ENCODE measurements around the gene ATAD5. TPM values are rescaled to one million over a fixed set of nuclear protein-coding genes. Genes with fewer than 3 reads are reported as not detected.

ATAD5 gene
- total and polyA plus RNA-seq, 2 of the 4 experiments (the other 2 are of a cell fraction) = 1.0 to 1.3 TPM

DNA sequence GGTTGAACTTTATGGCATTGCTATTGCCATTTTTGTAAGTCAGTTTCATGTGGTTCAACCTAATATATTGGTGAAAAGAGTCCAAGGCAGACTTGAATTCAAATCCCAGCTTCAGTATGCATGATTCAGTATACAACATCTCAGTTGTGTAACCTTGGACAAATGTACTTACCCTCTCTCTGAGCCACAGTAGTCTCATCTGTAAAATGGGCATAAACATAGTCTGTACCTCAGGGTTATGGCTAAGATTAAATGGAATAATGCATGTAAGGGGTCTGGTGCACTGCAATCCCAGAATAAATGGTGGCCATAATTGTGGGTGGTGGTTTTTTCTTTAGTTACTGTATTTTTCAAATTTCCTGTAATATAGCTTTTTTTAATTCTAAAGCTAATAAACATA lies 85.3 kb downstream of the ATAD5 start:
- in situ Hi-C loops (cut with MboI; ENCODE audit: low sequenced_read_pairs) = no loop called here
- dilution Hi-C loops (cut with HindIII; ENCODE audit: low sequenced_read_pairs, unreplicated experiment) = no loop called here
- POLR2A ChIA-PET (ENCODE audit: unreplicated experiment) = no interaction called here

More for the DNA sequence above, 85.3 kb downstream of the ATAD5 start:
- Histone ChIP-seq H2BK20ac (ENCODE audit: low read depth, low read length) (no peak overlapping the region), H3K4me2 (ENCODE audit: low read depth, low read length) (no peak overlapping the region), H3K36me3 (ENCODE audit: control insufficient read depth, insufficient read depth, low read length) (no peaks in the 10 kb centered on the region), H3K14ac (replicated peaks; ENCODE audit: low read depth, low read length) (no peak overlapping the region), H2AFZ (replicated peaks; ENCODE audit: low read length, poor library complexity) (no peak overlapping the region), H3K18ac (ENCODE audit: low read depth, low read length) (no peak overlapping the region), H3K4ac (ENCODE audit: low read depth, low read length) (no peak overlapping the region), H4K20me1 (ENCODE audit: insufficient read depth, low read length) (no peaks in the 10 kb centered on the region), H3K27ac (ENCODE audit: insufficient read depth, low read length) (no peak overlapping the region), H4K5ac (ENCODE audit: low read depth, low read length) (no peak overlapping the region), H3K56ac (ENCODE audit: extremely low read depth, insufficient read depth, low read length) (no peak overlapping the region), H3K79me1 (ENCODE audit: low read depth in 1 of 2, low read length in 2 of 2) (0 out of 4 replicates have a peak, but pooled peaks cover 0 to 5% of the 10 kb centered on the region in 2 experiments), H2AK5ac (ENCODE audit: low read depth, low read length) (no peak overlapping the region), H2BK15ac (ENCODE audit: low read depth, low read length) (no peak overlapping the region), H3K9ac (ENCODE audit: low read depth, low read length) (no peak overlapping the region), H4K8ac (ENCODE audit: low read depth in 2 of 2, low read length in 2 of 2) (no peak overlapping the region), H4K91ac (ENCODE audit: insufficient read depth, low read depth, low read length) (no peak overlapping the region), H2AK9ac (replicated peaks; ENCODE audit: low read depth, low read length, poor library complexity) (no peak overlapping the region), H2BK5ac (ENCODE audit: low read depth, low read length, poor library complexity, severe bottlenecking) (no peak overlapping the region), H3K23ac (ENCODE audit: low read depth, low read length) (no peak overlapping the region), H3K9me3 (ENCODE audit: control insufficient read depth, insufficient read depth, low read length) (no peaks in the 10 kb centered on the region), H2BK120ac (ENCODE audit: low read depth, low read length) (no peak overlapping the region), H3K9me1 (ENCODE audit: insufficient read depth, low read length) (peaks cover 6% of the 10 kb centered on the region), H3K27me3 (ENCODE audit: control insufficient read depth, insufficient read depth, low read length) (peaks cover 2% of the 10 kb centered on the region; the same call in 1 of the 2 replicates), H3K4me1 (ENCODE audit: control insufficient read depth, insufficient read depth, low read length) (peaks cover 5% of the 10 kb centered on the region), H3K4me3 (ENCODE audit: insufficient read depth, low read depth, low read length) (no peak overlapping the region)
- intact Hi-C loops (cut with micrococcal nuclease) = no loop called here
- CTCF ChIA-PET = no interaction called here
- no peak for ATAC-seq (ENCODE audit: low read depth)
- TF ChIP-seq CEBPB (IDR thresholded peaks at IDR 0.05; ENCODE audit: low read depth, low read length) (no peak), NFE2L2 (IDR thresholded peaks at IDR 0.05; ENCODE audit: low read depth, low read length) (no peak), MAFK (IDR thresholded peaks at IDR 0.05; ENCODE audit: low read depth, low read length) (no peak), SMC3 (IDR thresholded peaks at IDR 0.05; ENCODE audit: low read depth, low read length) (no peak), BHLHE40 (IDR thresholded peaks at IDR 0.05; ENCODE audit: low read depth, low read length) (no peak), MAZ (IDR thresholded peaks at IDR 0.05; ENCODE audit: borderline replicate concordance, low read depth, low read length) (no peak), RCOR1 (IDR thresholded peaks at IDR 0.05; ENCODE audit: insufficient replicate concordance, low read length) (no peak)
- BruUV-seq (replicated peaks) = no TSS peak
- DNase-seq = no peak
